Measurements from ENCODE around the gene ARID1A. TPM values are rescaled to one million over a fixed set of nuclear protein-coding genes. Genes with fewer than 3 reads are reported as not detected.

ARID1A gene
- total and polyA plus RNA-seq, 2 donors from 2014 or later, result 9.9 to 71.7 TPM

GRCh38 chr1:26752519-26752918 is 56.7 kb downstream of the ARID1A start:
- Histone ChIP-seq H3K4me3 (ENCODE audit: low read length in 3 of 3) (no peak overlapping the region), H3K36me3 (ENCODE audit: control insufficient read depth in 2 of 3, insufficient read depth in 3 of 3, low read length in 3 of 3) (peaks cover 0 to 13% (median 0%) of the 10 kb centered on the region in 3 donors), H3K27me3 (ENCODE audit: control insufficient read depth, insufficient read depth, low read length) (no peaks in the 10 kb centered on the region), H3K9ac (ENCODE audit: low read length in 3 of 3) (no peak overlapping the region), H3K4me1 (ENCODE audit: control insufficient read depth in 2 of 3, insufficient read depth in 2 of 3, low read depth in 1 of 3, low read length in 3 of 3) (peaks cover 0 to 10% (median 0%) of the 10 kb centered on the region in 3 donors), H3K27ac (ENCODE audit: low read depth in 2 of 2, low read length in 2 of 2) (no peak overlapping the region), H3K9me3 (ENCODE audit: control insufficient read depth in 2 of 3, insufficient read depth in 1 of 3, low read length in 3 of 3) (no peaks in the 10 kb centered on the region)
- TF ChIP-seq CTCF (IDR thresholded peaks at IDR 0.05; ENCODE audit: borderline replicate concordance, extremely low read depth, insufficient read depth), result no peak
- DNase-seq, result no peak
- intact Hi-C loops (cut with DNase I), result no loop called here
- FAIRE-seq, result no peak

- FAIRE-seq, result no peak
- no peak for DNase-seq
- intact Hi-C loops (cut with DNase I), result no loop called here
- Histone ChIP-seq H3K27ac (ENCODE audit: low read depth in 2 of 2, low read length in 2 of 2) (no peak overlapping the region), H3K36me3 (ENCODE audit: control insufficient read depth in 2 of 3, insufficient read depth in 3 of 3, low read length in 3 of 3) (peaks cover 4 to 11% (median 5%) of the 10 kb centered on the region in 3 donors), H3K9ac (ENCODE audit: low read length in 3 of 3) (no peak overlapping the region), H3K4me1 (ENCODE audit: control insufficient read depth in 2 of 3, insufficient read depth in 2 of 3, low read depth in 1 of 3, low read length in 3 of 3) (peaks cover 0 to 9% (median 0%) of the 10 kb centered on the region in 3 donors), H3K9me3 (ENCODE audit: control insufficient read depth in 2 of 3, insufficient read depth in 1 of 3, low read length in 3 of 3) (no peaks in the 10 kb centered on the region), H3K27me3 (ENCODE audit: control insufficient read depth, insufficient read depth, low read length) (no peaks in the 10 kb centered on the region), H3K4me3 (ENCODE audit: low read length in 3 of 3) (no peak overlapping the region)
- TF ChIP-seq CTCF (IDR thresholded peaks at IDR 0.05; ENCODE audit: borderline replicate concordance, extremely low read depth, insufficient read depth), result no peak
Measured at GRCh38 chr1:26754086-26754874, 58.5 kb downstream of the ARID1A start.

- TF ChIP-seq CTCF (IDR thresholded peaks at IDR 0.05; ENCODE audit: borderline replicate concordance, extremely low read depth, insufficient read depth), result no peak
- Histone ChIP-seq H3K27me3 (ENCODE audit: control insufficient read depth, insufficient read depth, low read length) (no peaks in the 10 kb centered on the region), H3K4me1 (ENCODE audit: control insufficient read depth in 2 of 3, insufficient read depth in 2 of 3, low read depth in 1 of 3, low read length in 3 of 3) (peaks cover 0 to 6% (median 0%) of the 10 kb centered on the region in 3 donors), H3K9me3 (ENCODE audit: control insufficient read depth in 2 of 3, insufficient read depth in 1 of 3, low read length in 3 of 3) (no peaks in the 10 kb centered on the region), H3K9ac (ENCODE audit: low read length in 3 of 3) (no peak overlapping the region), H3K4me3 (ENCODE audit: low read length in 3 of 3) (no peak overlapping the region), H3K36me3 (ENCODE audit: control insufficient read depth in 2 of 3, insufficient read depth in 3 of 3, low read length in 3 of 3) (peaks cover 18 to 28% (median 27%) of the 10 kb centered on the region in 3 donors), H3K27ac (ENCODE audit: low read depth in 2 of 2, low read length in 2 of 2) (no peak overlapping the region)
- no peak for DNase-seq
- intact Hi-C loops (cut with DNase I), result no loop called here
- no peak for FAIRE-seq
Measured at GRCh38 chr1:26758358-26758757, 62.5 kb downstream of the ARID1A start.
